Measurements from ENCODE around the gene CPA2. TPM values are rescaled to one million over a fixed set of nuclear protein-coding genes. Genes with fewer than 3 reads are reported as not detected.

CPA2 gene
- total and polyA plus RNA-seq, 2 of the 4 experiments (the other 2 are of a cell fraction) = 0.05 TPM; not detected in 1

DNA sequence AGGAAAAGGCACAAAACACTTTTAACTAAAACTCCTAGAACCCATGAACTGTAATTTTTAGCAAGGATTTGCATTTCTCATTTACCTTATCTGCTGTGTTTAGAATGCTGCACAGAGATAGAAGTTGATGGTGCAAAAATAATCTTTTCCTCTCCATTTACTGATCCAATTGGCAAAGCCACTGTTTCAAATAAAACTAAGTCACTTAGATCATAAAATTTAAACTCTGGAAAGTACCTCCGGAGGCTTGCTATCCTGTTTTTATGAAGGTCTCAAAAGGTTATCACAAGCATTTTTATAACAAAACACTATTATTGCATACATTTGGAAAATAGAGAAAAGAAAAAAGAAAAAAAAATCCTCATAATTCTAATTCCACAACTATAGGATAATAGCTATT, 7.6 kb downstream of the CPA2 start:
- dilution Hi-C loops (cut with HindIII; ENCODE audit: low sequenced_read_pairs, unreplicated experiment) = no loop called here
- DNase-seq (no peak), ATAC-seq (ENCODE audit: low read depth) (no peak)
- no peak overlapping the region for H3K56ac ChIP-seq (ENCODE audit: extremely low read depth, insufficient read depth, low read length)
- 0 out of 2 replicates have a peak, but pooled peaks cover 2% of the 10 kb centered on the region for H3K27me3 ChIP-seq (ENCODE audit: control insufficient read depth, insufficient read depth, low read length)
- POLR2A ChIA-PET (ENCODE audit: unreplicated experiment) = interaction anchor here (1.0 kb wide), 1 partner anchor 19 kb away, joined by 3 read pairs; the partner anchor contains the start of gene CPA4
- H3K23ac ChIP-seq (ENCODE audit: low read depth, low read length) = 0 out of 2 replicates have a peak overlapping the region, but pooled peaks have one; percentile 51
- H2BK15ac ChIP-seq (ENCODE audit: low read depth, low read length) = 0 out of 3 replicates have a peak overlapping the region, but pooled peaks have one; percentile 60
- peak overlapping the region in 1 of 2 experiments; percentile 24; a peak in 1 of 4 replicates for H4K8ac ChIP-seq (ENCODE audit: low read depth in 2 of 2, low read length in 2 of 2)
- 0 out of 2 replicates have a peak overlapping the region, but pooled peaks have one; percentile 18 for H2BK20ac ChIP-seq (ENCODE audit: low read depth, low read length)
- H4K20me1 ChIP-seq (ENCODE audit: insufficient read depth, low read length) = no peaks in the 10 kb centered on the region
- no peak overlapping the region for H3K4me3 ChIP-seq (ENCODE audit: insufficient read depth, low read depth, low read length)
- peak overlapping the region; percentile 46; the same call in 1 of the 2 replicates for H3K18ac ChIP-seq (ENCODE audit: low read depth, low read length)
- H4K5ac ChIP-seq (ENCODE audit: low read depth, low read length) = no peak overlapping the region; the same call in 1 of the 2 replicates
- peak overlapping the region; percentile 78; the same call in 1 of the 2 replicates for H2BK120ac ChIP-seq (ENCODE audit: low read depth, low read length)
- no peaks in the 10 kb centered on the region; the same call in 1 of the 2 replicates for H3K9me1 ChIP-seq (ENCODE audit: insufficient read depth, low read length)
- no peak overlapping the region for H2AK9ac ChIP-seq (replicated peaks; ENCODE audit: low read depth, low read length, poor library complexity)
- H3K14ac ChIP-seq (replicated peaks; ENCODE audit: low read depth, low read length) = 0 out of 2 replicates have a peak overlapping the region, but pooled peaks have one; percentile 43
- H3K9me3 ChIP-seq (ENCODE audit: control insufficient read depth, insufficient read depth, low read length) = no peaks in the 10 kb centered on the region
- WGBS, 2 experiments (ENCODE audit: extremely low coverage in 2 of 2, insufficient read length in 1 of 2) = no CpG with 5 or more reads among the region's 1 CpG
- BruUV-seq (replicated peaks) = no TSS peak
- no peak overlapping the region for H2BK5ac ChIP-seq (ENCODE audit: low read depth, low read length, poor library complexity, severe bottlenecking)
- H3K27ac ChIP-seq (ENCODE audit: insufficient read depth, low read length) = no peak overlapping the region
- H3K4me2 ChIP-seq (ENCODE audit: low read depth, low read length) = peak overlapping the region; percentile 38; the same call in 1 of the 2 replicates
- H2AK5ac ChIP-seq (ENCODE audit: low read depth, low read length) = no peak overlapping the region
- in situ Hi-C loops (cut with MboI; ENCODE audit: low sequenced_read_pairs) = no loop called here
- no peak overlapping the region for H3K9ac ChIP-seq (ENCODE audit: low read depth, low read length)
- no peaks in the 10 kb centered on the region for H3K79me1 ChIP-seq (ENCODE audit: low read depth in 1 of 2, low read length in 2 of 2)
- H3K36me3 ChIP-seq (ENCODE audit: control insufficient read depth, insufficient read depth, low read length) = no peaks in the 10 kb centered on the region
- CTCF ChIA-PET = interaction anchor here (1.0 kb wide), 1 partner anchor 17 kb away, joined by 3 read pairs; no protein-coding TSS in a partner anchor
- peak overlapping the region; percentile 78 for H2AFZ ChIP-seq (replicated peaks; ENCODE audit: low read length, poor library complexity)
- no peak for TF ChIP-seq SMC3 (IDR thresholded peaks at IDR 0.05; ENCODE audit: low read depth, low read length)
- TF ChIP-seq FOS (IDR thresholded peaks at IDR 0.05; ENCODE audit: low read depth, low read length) = no peak
- TF ChIP-seq POLR2A (IDR thresholded peaks at IDR 0.05; ENCODE audit: low read depth, low read length) = no peak
- TF ChIP-seq MAZ (IDR thresholded peaks at IDR 0.05; ENCODE audit: borderline replicate concordance, low read depth, low read length) = no peak
- no peak for TF ChIP-seq MAFK (IDR thresholded peaks at IDR 0.05; ENCODE audit: low read depth, low read length)
- TF ChIP-seq, protein P1, sequence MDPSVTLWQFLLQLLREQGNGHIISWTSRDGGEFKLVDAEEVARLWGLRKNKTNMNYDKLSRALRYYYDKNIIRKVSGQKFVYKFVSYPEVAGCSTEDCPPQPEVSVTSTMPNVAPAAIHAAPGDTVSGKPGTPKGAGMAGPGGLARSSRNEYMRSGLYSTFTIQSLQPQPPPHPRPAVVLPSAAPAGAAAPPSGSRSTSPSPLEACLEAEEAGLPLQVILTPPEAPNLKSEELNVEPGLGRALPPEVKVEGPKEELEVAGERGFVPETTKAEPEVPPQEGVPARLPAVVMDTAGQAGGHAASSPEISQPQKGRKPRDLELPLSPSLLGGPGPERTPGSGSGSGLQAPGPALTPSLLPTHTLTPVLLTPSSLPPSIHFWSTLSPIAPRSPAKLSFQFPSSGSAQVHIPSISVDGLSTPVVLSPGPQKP (IDR thresholded peaks at IDR 0.05; ENCODE audit: borderline replicate concordance, low read depth, low read length) = no peak
- TF ChIP-seq RFX5 (IDR thresholded peaks at IDR 0.05; ENCODE audit: low read depth, low read length) = no peak
- TF ChIP-seq RAD21 (IDR thresholded peaks at IDR 0.05; ENCODE audit: low read length) = no peak
- TF ChIP-seq, protein P2, sequence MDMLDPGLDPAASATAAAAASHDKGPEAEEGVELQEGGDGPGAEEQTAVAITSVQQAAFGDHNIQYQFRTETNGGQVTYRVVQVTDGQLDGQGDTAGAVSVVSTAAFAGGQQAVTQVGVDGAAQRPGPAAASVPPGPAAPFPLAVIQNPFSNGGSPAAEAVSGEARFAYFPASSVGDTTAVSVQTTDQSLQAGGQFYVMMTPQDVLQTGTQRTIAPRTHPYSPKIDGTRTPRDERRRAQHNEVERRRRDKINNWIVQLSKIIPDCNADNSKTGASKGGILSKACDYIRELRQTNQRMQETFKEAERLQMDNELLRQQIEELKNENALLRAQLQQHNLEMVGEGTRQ (IDR thresholded peaks at IDR 0.05; ENCODE audit: low read depth, low read length) = no peak
- no peak for TF ChIP-seq BHLHE40 (IDR thresholded peaks at IDR 0.05; ENCODE audit: low read depth, low read length)
- no peak for TF ChIP-seq CEBPB (IDR thresholded peaks at IDR 0.05; ENCODE audit: low read depth, low read length)
- TF ChIP-seq MXI1 (IDR thresholded peaks at IDR 0.05; ENCODE audit: borderline replicate concordance, low read depth, low read length) = no peak
- TF ChIP-seq RCOR1 (IDR thresholded peaks at IDR 0.05; ENCODE audit: insufficient replicate concordance, low read length) = no peak
- no peak for TF ChIP-seq CHD1 (IDR thresholded peaks at IDR 0.05; ENCODE audit: low read depth, low read length)
- TF ChIP-seq, protein P3, sequence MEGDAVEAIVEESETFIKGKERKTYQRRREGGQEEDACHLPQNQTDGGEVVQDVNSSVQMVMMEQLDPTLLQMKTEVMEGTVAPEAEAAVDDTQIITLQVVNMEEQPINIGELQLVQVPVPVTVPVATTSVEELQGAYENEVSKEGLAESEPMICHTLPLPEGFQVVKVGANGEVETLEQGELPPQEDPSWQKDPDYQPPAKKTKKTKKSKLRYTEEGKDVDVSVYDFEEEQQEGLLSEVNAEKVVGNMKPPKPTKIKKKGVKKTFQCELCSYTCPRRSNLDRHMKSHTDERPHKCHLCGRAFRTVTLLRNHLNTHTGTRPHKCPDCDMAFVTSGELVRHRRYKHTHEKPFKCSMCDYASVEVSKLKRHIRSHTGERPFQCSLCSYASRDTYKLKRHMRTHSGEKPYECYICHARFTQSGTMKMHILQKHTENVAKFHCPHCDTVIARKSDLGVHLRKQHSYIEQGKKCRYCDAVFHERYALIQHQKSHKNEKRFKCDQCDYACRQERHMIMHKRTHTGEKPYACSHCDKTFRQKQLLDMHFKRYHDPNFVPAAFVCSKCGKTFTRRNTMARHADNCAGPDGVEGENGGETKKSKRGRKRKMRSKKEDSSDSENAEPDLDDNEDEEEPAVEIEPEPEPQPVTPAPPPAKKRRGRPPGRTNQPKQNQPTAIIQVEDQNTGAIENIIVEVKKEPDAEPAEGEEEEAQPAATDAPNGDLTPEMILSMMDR (conservative IDR thresholded peaks at IDR 0.05; ENCODE audit: low read depth, low read length) = no peak
- H3K4ac ChIP-seq (ENCODE audit: low read depth, low read length) = peak overlapping the region; percentile 60; the same call in 1 of the 2 replicates
- intact Hi-C loops (cut with micrococcal nuclease) = no loop called here
- peak overlapping the region; percentile 43; the same call in 1 of the 2 replicates for H4K91ac ChIP-seq (ENCODE audit: insufficient read depth, low read depth, low read length)
- H3K4me1 ChIP-seq (ENCODE audit: control insufficient read depth, insufficient read depth, low read length) = peaks cover 16% of the 10 kb centered on the region
